ENCODE results near the gene NPM1. TPM values are rescaled to one million over a fixed set of nuclear protein-coding genes. Genes with fewer than 3 reads are reported as not detected.

The NPM1 gene
- total RNA-seq, 4 donors from 2014 or later = 1,265 to 21,851 (median 1,493) TPM

DNA sequence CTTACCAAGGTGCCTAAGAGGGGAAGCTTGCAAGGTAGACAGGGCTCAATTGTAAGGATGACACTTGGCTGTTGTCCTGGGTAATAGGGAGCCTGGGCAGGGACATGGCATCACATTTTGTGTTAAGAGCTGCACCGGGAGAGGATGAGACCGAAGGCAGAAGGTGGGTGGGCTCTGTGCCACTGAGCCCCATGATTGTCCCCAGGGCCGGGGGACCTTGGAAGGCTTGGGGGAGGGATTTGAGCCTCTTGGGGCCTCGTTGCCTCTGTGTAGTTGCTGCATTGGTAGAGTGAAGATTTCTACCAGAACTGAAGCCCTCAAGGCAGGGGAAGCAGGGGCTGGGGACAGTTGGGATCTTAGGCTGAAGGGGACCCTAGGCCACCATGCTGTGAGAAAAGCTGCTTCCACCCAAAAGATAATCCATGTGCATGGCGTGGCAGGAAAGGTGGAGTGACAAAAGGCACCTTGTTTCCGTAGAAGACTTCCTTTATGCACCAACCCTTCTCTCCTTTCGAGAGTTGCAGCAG is 43.7 kb downstream of the NPM1 start:
- DNase-seq = no peak
- Histone ChIP-seq H3K27ac (no peak overlapping the region), H3K4me3 (no peak overlapping the region), H3K4me1 (no peaks in the 10 kb centered on the region), H3K9me3 (no peaks in the 10 kb centered on the region), H3K36me3 (no peaks in the 10 kb centered on the region), H3K27me3 (no peaks in the 10 kb centered on the region)
- intact Hi-C loops (cut with DNase I; ENCODE audit: low total_unique reads) = no loop called here
- TF ChIP-seq, protein P1, sequence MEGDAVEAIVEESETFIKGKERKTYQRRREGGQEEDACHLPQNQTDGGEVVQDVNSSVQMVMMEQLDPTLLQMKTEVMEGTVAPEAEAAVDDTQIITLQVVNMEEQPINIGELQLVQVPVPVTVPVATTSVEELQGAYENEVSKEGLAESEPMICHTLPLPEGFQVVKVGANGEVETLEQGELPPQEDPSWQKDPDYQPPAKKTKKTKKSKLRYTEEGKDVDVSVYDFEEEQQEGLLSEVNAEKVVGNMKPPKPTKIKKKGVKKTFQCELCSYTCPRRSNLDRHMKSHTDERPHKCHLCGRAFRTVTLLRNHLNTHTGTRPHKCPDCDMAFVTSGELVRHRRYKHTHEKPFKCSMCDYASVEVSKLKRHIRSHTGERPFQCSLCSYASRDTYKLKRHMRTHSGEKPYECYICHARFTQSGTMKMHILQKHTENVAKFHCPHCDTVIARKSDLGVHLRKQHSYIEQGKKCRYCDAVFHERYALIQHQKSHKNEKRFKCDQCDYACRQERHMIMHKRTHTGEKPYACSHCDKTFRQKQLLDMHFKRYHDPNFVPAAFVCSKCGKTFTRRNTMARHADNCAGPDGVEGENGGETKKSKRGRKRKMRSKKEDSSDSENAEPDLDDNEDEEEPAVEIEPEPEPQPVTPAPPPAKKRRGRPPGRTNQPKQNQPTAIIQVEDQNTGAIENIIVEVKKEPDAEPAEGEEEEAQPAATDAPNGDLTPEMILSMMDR (IDR thresholded peaks at IDR 0.05) = no peak
- no peak for TF ChIP-seq POLR2A (IDR thresholded peaks at IDR 0.05)

DNA sequence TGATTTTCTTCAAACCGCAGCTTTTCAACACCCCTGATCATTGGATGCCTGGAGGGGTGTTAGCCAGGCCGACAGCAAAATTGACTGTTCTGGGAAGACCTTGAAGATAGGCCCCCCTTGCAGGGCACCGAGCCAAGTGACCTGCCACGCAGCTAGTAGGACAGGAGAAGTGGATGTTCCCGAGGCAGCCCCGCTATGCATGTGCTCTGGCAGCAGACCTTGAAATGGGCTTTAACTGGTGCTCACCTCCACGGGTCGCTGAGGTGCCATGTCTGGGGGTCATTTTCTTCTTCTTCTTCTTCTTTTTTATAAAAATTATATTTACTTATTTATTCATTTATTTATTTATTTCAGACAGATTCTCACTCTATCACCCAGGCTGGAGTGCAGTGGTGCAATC is 44.4 kb downstream of the NPM1 start:
- Histone ChIP-seq H3K9me3 (no peaks in the 10 kb centered on the region), H3K4me1 (no peaks in the 10 kb centered on the region), H3K4me3 (no peak overlapping the region), H3K27me3 (no peaks in the 10 kb centered on the region), H3K36me3 (no peaks in the 10 kb centered on the region), H3K27ac (no peak overlapping the region)
- TF ChIP-seq, protein P1 (IDR thresholded peaks at IDR 0.05) = no peak
- TF ChIP-seq POLR2A (IDR thresholded peaks at IDR 0.05) = no peak
- no peak for DNase-seq
- intact Hi-C loops (cut with DNase I; ENCODE audit: low total_unique reads) = no loop called here

DNA sequence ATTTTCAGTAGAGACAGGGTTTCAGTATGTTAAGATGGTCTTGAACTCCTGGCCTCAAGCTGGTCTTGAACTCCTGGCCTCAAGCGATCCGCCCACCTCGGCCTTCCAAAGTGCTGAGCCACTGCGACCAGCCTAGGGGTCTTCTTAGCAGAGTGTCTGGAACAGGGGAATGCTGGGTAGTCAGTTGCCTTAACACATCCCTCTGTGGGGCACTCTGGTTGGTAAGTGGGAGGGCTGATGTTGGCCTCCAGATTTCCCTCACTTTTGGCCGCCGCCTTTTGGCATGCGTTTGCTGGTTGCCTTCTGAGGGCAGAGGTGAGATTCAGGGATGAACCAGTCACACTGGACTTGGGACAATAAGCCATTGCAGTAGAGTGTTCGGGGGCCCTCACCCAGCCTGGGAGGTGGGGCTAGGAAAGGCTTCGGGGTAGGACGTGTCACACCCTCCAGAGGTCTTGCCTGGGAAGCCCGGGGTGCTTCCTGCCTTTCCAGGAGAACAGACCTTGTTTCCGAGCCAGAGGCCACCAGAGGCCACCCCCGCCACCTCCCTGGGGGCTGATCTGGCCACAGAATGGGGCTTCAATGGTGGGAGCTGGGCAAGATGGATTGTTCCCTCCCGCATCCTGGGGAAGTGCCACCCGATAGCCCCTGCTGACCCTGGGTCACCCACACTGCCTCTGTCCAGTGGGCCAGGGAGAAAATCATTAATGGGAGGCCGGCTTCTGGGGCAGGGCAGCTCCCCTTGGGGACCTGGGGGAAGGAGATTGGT is 45.1 kb downstream of the NPM1 start:
- Histone ChIP-seq H3K9me3 (no peaks in the 10 kb centered on the region), H3K27ac (no peak overlapping the region), H3K4me3 (no peak overlapping the region), H3K27me3 (no peaks in the 10 kb centered on the region), H3K4me1 (no peaks in the 10 kb centered on the region), H3K36me3 (no peaks in the 10 kb centered on the region)
- intact Hi-C loops (cut with DNase I; ENCODE audit: low total_unique reads) = no loop called here
- no peak for TF ChIP-seq POLR2A (IDR thresholded peaks at IDR 0.05)
- TF ChIP-seq, protein P1 (IDR thresholded peaks at IDR 0.05) = no peak
- no peak for DNase-seq

DNA sequence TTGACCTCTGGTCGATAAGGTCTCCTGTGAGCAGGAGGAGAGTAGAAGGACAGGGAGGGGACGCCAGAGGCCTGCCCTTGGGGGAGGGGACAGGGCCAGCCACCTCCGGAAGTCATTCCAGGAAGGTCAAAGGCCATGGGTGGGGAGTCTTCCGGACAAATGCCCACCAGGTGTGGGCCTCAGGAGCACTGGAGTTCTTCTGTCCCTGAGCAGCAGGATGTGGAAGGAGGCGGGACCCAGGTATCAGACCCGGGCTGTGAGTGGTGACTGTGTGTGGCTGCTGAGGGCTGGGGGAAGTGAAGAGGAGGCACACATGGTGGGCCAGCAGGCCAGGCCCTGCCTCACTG is 45.7 kb downstream of the NPM1 start:
- H3K4me1 ChIP-seq = no peaks in the 10 kb centered on the region
- H3K27ac ChIP-seq = no peak overlapping the region
- H3K4me3 ChIP-seq = no peak overlapping the region
- intact Hi-C loops (cut with DNase I; ENCODE audit: low total_unique reads) = no loop called here
- H3K9me3 ChIP-seq = no peaks in the 10 kb centered on the region
- no peaks in the 10 kb centered on the region for H3K27me3 ChIP-seq
- no peak for DNase-seq
- H3K36me3 ChIP-seq = no peaks in the 10 kb centered on the region
- TF ChIP-seq, protein P1 (IDR thresholded peaks at IDR 0.05) = no peak
- TF ChIP-seq POLR2A (IDR thresholded peaks at IDR 0.05) = no peak

DNA sequence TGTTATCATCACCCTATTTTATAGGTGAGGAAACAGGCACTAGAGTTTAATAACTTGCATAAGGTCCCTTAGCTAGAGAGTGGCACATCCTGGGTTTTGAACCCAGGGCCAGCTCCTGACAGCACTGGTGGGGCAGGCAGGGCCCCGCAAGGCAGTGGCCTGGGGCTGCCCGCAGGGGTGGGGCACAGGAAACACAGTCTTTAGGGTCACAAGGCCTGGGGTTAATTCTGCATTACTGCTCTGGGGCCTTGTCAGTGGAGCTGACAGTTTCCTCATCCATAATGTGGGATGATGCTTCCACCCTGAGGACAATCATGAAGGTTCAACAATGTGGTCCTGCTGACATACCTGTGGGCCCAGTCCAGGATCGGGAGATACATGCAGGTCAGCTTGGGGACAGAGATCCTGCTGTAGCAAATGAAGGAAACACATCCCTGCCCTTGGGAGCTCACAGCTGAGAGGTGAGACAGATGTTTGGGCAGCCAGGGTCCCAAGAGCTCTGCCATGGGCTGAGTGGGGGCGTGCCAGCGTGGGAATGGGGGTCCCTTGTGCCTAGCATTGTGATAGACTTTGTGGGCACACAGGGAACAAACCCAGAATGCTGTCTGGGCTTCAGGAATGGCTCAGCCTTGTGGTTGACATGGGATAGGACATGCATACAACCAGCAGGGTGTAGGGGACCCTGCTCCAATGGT is 46.5 kb downstream of the NPM1 start:
- no peak overlapping the region for H3K27ac ChIP-seq
- DNase-seq = no peak
- no peaks in the 10 kb centered on the region for H3K27me3 ChIP-seq
- H3K9me3 ChIP-seq = no peaks in the 10 kb centered on the region
- intact Hi-C loops (cut with DNase I; ENCODE audit: low total_unique reads) = no loop called here
- H3K4me3 ChIP-seq = no peak overlapping the region
- TF ChIP-seq, protein P1 (IDR thresholded peaks at IDR 0.05) = no peak
- no peak for TF ChIP-seq POLR2A (IDR thresholded peaks at IDR 0.05)
- no peaks in the 10 kb centered on the region for H3K36me3 ChIP-seq
- no peaks in the 10 kb centered on the region for H3K4me1 ChIP-seq

All from uterus (tissue), 4 donors.